Muscle layer of duodenum (tissue), 2 donors: ENCODE results near the gene PITPNM1.
A peak's percentile ranks its signal among the peaks of the same experiment; 100 is the strongest.

ENCODE experiments used
- H3K27ac ChIP-seq: one replicate; pipeline ENCODE4 v1.7.0; 2013; ENCODE audit warnings: mild to moderate bottlenecking, low read length
- H3K27me3 ChIP-seq: one replicate; pipeline ENCODE4 v1.7.0; 2013; ENCODE audit warnings: low read depth, mild to moderate bottlenecking, control low read depth, low read length
- H3K36me3 ChIP-seq, 2 donors: one replicate each; pipeline ENCODE4 v1.7.0; 2013; ENCODE audit warnings: low read length in 2 of 2, control low read depth in 1 of 2, mild to moderate bottlenecking in 1 of 2; ENCODE audit not compliant: insufficient read depth in 2 of 2, control insufficient read depth in 1 of 2
- H3K4me1 ChIP-seq, 2 donors: one replicate each; pipeline ENCODE4 v1.7.0; 2013; ENCODE audit warnings: low read length in 2 of 2, mild to moderate bottlenecking in 2 of 2, control low read depth in 1 of 2, moderate library complexity in 1 of 2; ENCODE audit not compliant: insufficient read depth in 2 of 2, control insufficient read depth in 1 of 2
- H3K4me3 ChIP-seq, 2 donors: one replicate each; pipeline ENCODE4 v1.7.0; 2013; ENCODE audit warnings: low read length in 2 of 2, low read depth in 1 of 2, mild to moderate bottlenecking in 1 of 2
- H3K9me3 ChIP-seq, 2 donors: one replicate each; pipeline ENCODE4 v1.7.0; 2013; ENCODE audit warnings: low read length in 2 of 2, control low read depth in 1 of 2, mild to moderate bottlenecking in 1 of 2; ENCODE audit not compliant: control insufficient read depth in 1 of 2
- donor health status: healthy.

PITPNM1 gene

DNA sequence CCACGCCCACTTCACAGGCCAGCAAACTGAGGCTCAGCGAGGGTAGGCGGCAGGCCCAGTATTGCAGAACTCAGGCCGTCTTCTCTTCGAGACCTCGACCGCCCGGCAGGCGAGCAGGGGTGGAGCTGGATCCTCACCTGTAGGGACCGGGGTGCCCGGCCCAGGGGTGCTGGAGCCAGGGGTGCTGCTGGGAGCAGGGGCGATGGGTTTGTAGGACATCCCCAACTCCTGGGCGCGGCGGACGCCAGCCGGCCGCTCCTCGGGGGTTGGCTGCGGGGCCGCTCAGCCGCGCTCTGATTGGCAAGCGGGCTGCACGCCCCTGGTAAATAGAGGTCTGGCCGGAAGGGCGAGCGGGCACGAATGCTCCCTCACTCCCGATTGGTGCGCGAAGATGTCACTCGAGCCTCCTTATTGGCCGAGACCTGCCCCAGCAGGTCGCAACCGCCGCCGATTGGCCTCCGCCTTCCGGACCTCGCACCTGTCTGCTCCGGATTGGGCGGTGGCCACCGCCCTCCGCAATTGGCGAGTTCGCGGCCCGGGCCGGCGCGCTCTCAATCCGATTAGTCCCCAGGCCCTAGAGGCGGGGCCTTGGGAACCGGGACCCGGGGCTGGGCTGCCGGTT, 2.8 kb upstream of the PITPNM1 start, which contains the start of gene CDK2AP2:
CDK2AP2 (minus strand) TSS at position 299 of the 622 bp plus-strand sequence; CDS start at position 219, 80 bp downstream.
- no peaks in the 10 kb centered on the region for H3K9me3 ChIP-seq
- no peaks in the 10 kb centered on the region for H3K27me3 ChIP-seq
- peak within 1 kb of the TSS; percentile 73 to 90 for H3K4me3 ChIP-seq
- peaks cover 0 to 6% of the 10 kb centered on the region in 2 donors for H3K36me3 ChIP-seq
- peak within 1 kb of the TSS; percentile 88 for H3K27ac ChIP-seq
- peaks cover 11 to 39% of the 10 kb centered on the region in 2 donors for H3K4me1 ChIP-seq

DNA sequence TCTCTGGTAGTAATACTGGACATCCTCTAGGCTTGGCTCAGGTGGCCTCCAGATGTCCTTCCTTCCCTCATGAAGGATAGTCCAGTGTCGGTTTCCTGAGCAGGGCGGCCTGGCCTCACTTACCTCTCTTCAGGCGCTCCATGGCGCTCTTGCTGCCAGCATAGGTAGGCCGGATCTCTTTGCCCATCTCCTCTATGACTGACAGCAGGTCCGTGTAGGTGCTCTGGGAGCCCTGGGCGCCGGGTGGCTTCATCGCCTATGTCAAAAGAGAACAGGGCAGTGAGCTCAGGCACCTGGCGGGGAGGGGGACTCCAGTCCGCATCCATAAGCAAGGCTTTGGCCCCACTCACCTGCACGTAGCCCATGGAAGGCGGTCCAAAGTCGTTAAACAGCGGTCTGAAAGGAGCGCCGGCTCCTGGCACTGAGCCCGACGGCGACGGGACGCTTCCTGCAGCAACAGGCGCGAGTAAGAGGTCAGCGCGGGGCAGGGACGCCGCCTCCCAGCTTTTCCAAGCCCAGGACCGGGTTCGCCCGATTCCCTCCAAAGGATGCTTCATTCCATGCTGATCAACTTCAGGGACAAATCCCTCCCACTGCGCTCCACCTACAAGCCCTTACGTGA, 2.2 kb upstream of the PITPNM1 start:
- Histone ChIP-seq H3K9me3 (no peaks in the 10 kb centered on the region), H3K4me1 (peaks cover 11 to 39% of the 10 kb centered on the region in 2 donors), H3K27me3 (no peaks in the 10 kb centered on the region), H3K4me3 (peak overlapping the region; percentile 73 to 90), H3K36me3 (peaks cover 3 to 7% of the 10 kb centered on the region in 2 donors), H3K27ac (peak overlapping the region; percentile 88)

DNA sequence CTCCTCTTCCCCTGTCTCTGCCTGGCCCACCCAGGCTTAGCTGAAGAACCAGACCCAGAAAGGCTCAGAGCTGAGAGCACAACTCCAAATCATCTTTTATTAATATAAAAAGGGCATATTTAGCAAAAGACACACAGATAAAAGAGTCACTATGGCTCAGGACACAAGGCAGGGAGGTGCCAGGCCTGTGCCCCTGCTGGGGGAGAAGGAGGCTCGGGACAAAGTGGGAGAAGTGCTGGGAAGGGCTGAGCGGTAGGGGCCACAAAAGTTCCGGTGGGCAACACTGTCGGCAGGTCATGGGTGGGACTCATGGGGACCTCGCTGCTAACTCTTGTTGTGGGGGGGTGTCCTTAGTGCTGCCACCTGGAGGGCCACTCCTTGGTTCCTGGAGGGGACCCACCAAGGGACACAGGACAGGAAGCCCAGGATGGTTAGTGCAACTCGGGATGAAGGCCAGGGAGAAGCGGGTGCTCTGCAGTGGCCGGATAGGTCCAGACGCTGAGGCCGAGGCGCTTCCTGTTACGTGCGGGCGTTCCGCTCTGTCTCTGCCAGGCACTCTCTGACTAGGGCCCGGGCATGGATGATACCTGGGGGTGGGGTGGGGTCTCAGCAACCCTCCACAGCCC, 1.4 kb upstream of the PITPNM1 start:
- Histone ChIP-seq H3K4me3 (peak overlapping the region in 1 of 2 donors; percentile 16), H3K4me1 (peaks cover 11 to 39% of the 10 kb centered on the region in 2 donors), H3K27ac (peak overlapping the region; percentile 88), H3K27me3 (no peaks in the 10 kb centered on the region), H3K9me3 (no peaks in the 10 kb centered on the region), H3K36me3 (peaks cover 5 to 15% of the 10 kb centered on the region in 2 donors)

DNA sequence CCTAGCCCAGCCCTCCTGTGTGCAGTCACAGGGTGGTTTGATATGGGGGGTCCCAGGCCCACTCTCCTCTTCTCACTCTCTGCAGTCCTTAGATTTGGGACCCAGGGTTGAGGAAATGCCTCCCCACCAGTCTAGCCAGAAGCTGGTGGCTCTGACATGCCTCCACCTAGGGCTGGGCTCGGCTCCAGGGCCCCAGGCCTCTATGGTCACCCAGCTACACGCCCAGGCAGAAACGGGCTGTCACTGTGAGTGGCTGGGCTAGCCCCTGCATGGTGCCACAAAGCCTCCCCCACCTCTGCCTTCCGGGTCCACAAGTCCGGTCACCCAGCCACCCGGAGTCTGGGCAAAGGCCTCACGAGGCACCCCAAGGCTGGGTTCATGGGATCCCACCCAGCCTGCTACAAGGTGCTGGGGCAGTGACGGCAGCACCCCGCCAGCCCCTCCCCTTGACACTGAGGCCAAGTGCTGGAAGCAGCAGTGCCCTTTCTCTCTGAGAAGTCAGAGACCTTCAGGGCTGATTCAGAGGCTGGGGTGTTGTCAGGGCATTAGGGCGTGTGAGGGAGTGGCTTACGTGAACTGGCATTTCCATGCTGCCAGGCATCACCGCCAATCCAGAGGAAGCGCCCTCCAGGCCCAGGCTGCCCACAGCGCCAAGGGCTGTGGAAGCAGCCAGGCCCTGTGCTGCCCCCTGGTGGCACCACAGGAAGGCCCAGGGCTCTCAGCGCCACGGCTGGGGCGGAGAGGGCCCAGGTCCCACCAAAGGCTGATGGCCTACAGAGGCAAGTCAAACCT, 638 bp upstream of the PITPNM1 start:
- Histone ChIP-seq H3K27ac (peak overlapping the region; percentile 96), H3K36me3 (peaks cover 7 to 16% of the 10 kb centered on the region in 2 donors), H3K4me1 (peaks cover 11 to 39% of the 10 kb centered on the region in 2 donors), H3K27me3 (no peaks in the 10 kb centered on the region), H3K9me3 (no peaks in the 10 kb centered on the region), H3K4me3 (peak overlapping the region; percentile 39 to 66)

DNA sequence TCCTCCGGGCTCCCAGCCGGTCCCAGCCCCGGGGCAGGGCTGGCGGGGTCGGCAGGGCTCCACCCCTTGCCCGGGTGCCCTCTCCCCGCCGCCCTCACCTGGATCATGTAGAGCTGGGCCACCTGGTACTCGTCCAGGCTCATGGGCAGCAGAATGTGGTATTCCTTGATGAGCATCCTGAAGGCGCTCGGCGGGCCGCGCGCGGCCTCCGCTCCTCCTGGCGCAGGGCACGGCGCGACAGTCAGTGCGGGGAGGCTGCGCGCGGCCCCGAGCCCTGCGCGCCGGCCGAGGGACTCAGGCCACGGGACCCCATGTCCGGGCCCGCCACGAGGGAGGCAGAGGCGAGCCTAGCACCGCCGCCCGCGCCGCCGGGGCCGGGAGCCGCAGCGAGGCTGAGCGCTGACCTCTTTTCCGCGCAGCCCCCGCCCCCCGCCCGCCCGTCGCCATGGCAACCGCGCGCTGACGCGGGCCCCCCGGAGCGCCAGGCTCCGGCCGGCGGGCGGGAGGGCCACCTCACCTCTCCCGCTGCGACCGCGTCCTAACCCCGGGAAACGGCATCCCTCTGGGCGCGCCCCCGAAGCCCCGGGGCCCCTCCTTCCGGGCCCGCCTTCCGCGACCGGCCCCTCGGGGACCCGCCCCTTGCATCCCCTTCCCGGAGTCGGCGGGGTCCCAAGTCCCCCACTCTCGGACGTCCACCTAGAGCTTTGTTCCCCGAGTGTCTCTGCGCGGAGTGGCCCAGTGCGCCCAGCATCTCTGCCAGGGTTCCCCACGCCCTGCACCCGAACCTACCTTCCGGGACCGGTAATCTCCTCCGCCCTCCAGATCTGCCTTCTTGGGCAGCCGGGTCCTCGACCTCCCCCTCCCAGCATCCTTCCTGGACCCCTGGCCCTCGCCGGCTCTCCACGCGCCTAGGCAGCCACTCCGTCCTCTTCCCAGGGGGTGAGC, 886 bp downstream of the PITPNM1 start:
- Histone ChIP-seq H3K36me3 (peaks cover 7 to 21% of the 10 kb centered on the region in 2 donors), H3K27me3 (no peaks in the 10 kb centered on the region), H3K4me3 (peak overlapping the region; percentile 66), H3K27ac (peak overlapping the region; percentile 60), H3K9me3 (no peaks in the 10 kb centered on the region), H3K4me1 (peaks cover 11 to 39% of the 10 kb centered on the region in 2 donors)

DNA sequence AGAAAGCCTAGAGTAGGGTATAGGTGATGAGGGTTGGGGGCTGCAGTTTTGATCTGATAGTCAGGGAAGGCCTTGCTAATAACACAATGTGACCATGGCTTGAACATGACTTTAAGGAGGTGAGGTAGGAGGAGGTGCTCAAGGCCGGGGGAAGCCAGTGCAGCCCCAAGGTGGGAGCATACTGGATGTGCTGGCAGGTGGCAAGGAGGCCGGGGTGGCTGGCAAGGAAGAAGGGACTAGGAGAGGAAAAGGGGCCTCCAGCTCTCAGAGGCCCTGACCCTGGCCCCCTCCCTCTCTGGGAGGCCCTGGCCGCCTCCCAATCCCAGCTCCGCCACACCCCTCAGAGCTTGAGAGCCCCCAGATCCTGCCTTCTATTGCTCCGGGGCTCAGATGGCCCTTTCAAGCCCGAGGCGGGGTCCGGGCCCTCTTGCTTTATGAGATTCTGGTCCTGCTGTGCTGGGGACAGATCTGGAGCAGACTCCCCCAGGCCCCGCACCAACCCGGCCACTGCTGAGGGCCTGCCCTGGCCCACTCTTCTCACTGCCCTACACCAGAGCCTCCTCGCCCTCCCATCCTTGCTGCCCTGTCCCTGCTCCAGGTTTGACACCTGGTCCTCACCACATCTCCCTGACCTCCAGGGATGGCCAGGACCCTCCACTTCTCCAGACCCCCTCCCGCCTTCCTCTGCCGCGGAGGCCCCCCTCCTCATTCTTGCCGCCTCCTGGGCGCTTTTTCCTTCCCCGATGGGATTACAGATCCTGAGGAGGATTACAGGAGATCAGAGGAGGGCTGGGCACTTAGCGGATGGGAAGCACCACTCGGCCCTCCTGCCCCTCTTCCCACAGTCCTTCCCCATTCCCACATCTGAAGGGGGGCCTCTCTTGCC, 1.8 kb downstream of the PITPNM1 start:
- H3K27me3 ChIP-seq = no peaks in the 10 kb centered on the region
- H3K4me3 ChIP-seq = peak overlapping the region; percentile 7 to 39
- no peak overlapping the region for H3K27ac ChIP-seq
- H3K9me3 ChIP-seq = no peaks in the 10 kb centered on the region
- H3K36me3 ChIP-seq = peaks cover 7 to 25% of the 10 kb centered on the region in 2 donors
- H3K4me1 ChIP-seq = peaks cover 11 to 39% of the 10 kb centered on the region in 2 donors

DNA sequence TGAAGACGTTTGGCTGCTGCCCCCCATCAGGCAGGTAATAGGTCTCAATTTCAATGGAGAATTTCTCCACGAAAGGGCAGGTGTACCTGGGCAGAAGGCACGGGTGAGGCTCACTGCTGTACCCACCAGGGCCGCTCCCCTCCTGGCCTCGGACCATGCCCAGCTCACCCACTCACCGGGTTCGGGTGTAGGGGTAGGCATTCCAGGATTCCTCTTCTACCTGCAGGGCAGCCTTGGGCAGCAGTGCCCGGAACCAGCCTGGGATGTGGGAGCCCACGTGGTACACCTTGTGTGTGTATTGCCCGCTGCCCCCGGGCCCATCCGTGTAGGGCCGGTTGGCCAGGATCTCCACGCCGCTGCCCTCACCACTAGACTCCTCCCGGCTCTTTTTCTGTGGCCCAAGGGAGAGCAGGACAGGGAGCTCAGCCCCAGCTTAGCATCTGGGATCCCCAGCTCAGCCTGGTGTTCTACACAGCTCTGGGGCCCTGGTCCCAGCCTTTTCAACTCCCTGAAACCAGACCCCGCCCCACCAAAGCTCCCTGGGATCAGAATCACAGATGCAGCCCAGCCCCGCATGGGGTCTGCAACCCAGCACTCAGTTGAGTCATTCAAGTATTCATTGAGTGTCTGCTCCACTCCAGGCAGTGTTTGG, 2.7 kb downstream of the PITPNM1 start:
- Histone ChIP-seq H3K36me3 (peaks cover 7 to 31% of the 10 kb centered on the region in 2 donors), H3K4me3 (no peak overlapping the region), H3K27ac (no peak overlapping the region), H3K9me3 (no peaks in the 10 kb centered on the region), H3K27me3 (no peaks in the 10 kb centered on the region), H3K4me1 (peaks cover 11 to 34% of the 10 kb centered on the region in 2 donors)

DNA sequence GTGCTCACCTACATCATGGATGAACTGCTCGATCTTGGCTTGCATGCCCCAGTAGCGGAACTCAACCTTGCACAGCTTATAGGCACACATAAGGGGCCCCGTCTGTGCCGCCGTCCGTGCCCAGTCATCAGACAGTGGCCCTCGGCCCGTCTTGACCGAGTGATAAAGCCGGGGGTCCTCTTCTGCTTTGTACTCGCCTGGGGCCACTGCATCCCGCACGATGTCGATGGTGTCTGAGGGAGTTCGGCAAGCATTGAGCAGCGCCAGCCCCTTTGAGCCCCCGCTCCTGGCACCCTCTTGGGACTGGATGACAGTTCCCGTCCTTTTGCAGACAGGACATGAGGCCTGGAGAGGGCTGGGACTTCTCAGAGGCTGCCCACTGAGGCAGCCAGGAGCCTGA, 3.3 kb downstream of the PITPNM1 start:
- no peak overlapping the region for H3K4me3 ChIP-seq
- no peaks in the 10 kb centered on the region for H3K9me3 ChIP-seq
- H3K4me1 ChIP-seq = peaks cover 5 to 28% of the 10 kb centered on the region in 2 donors
- no peak overlapping the region for H3K27ac ChIP-seq
- peaks cover 7 to 34% of the 10 kb centered on the region in 2 donors for H3K36me3 ChIP-seq
- H3K27me3 ChIP-seq = no peaks in the 10 kb centered on the region

DNA sequence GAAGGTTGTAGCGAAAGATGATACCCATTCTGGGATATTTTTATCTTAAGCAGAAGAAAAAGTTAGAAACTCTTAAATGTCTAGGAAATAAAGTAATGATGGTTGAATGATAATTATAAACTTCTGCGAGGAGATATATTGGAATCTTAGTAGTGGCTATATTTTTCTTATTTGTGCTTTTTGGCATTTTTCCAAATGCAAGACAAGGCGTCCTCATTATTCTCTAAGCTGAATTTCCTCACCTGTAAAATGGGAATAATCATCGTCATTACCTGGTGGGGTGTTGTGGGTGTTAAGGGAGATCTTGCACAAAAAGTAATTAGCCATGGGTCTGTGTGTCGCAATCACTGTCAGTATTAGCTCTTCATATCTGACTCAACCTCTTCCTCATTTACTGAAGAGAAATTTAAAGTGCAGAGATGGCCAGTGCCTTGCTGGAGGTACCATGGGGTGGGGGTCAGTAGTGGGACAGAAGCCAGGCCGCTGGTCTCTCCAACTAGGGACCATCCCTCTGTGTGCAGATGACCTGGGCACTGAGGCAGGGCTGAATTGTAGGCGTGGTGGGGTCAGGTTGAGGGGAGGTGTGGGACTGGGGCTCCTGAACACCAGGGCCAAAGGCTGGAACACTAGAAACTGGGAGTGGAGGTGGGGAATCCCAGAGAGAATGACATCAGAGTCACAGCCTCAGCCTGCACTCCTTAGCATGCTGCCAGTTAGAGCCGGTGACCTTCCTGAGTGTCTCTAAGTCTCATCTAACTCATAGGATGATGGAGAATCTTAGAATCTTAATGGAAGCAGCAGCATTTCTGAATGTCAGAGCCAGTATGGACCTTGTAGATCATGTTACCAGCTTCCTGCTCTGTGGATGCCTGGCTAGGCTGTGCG, 4.1 kb downstream of the PITPNM1 start:
- Histone ChIP-seq H3K27me3 (no peaks in the 10 kb centered on the region), H3K36me3 (peaks cover 7 to 31% of the 10 kb centered on the region in 2 donors), H3K27ac (no peak overlapping the region), H3K4me3 (no peak overlapping the region), H3K4me1 (peaks cover 0 to 20% of the 10 kb centered on the region in 2 donors), H3K9me3 (no peaks in the 10 kb centered on the region)
